Glutamatergic neuron (in vitro differentiated cells): Measurements from ENCODE around the gene THBD. TPM values are rescaled to one million over a fixed set of nuclear protein-coding genes. Genes with fewer than 3 reads are reported as not detected.
"Not testable (repeated sequence)": the region's sequence is repeated elsewhere in the genome, so short reads cannot be mapped to it uniquely, and the experiment has no call there.

Experiments used
- DNase-seq: peaks from one replicate; pipeline ENCODE4 v3.0.0; 2022
- H3K27ac Mint-ChIP-seq: one replicate; pipeline ENCODE4 v1.8.0; 2020; ENCODE audit warnings: mild to moderate bottlenecking, mixed read lengths, inconsistent platforms; ENCODE audit not compliant: unreplicated experiment
- H3K27me3 Mint-ChIP-seq: one replicate; pipeline ENCODE4 v1.8.0; 2020; ENCODE audit warnings: mild to moderate bottlenecking, moderate library complexity, mixed read lengths, inconsistent platforms; ENCODE audit not compliant: unreplicated experiment
- H3K36me3 Mint-ChIP-seq: one replicate; pipeline ENCODE4 v1.8.0; 2020; ENCODE audit warnings: mild to moderate bottlenecking, mixed read lengths, inconsistent platforms; ENCODE audit not compliant: unreplicated experiment
- H3K4me1 Mint-ChIP-seq: one replicate; pipeline ENCODE4 v1.8.0; 2020; ENCODE audit warnings: mild to moderate bottlenecking, low read depth, mixed read lengths, inconsistent platforms; ENCODE audit not compliant: unreplicated experiment
- H3K4me3 Mint-ChIP-seq: one replicate; pipeline ENCODE4 v1.8.0; 2020; ENCODE audit warnings: mild to moderate bottlenecking, mixed read lengths, inconsistent platforms; ENCODE audit not compliant: unreplicated experiment
- H3K9me3 Mint-ChIP-seq: one replicate; pipeline ENCODE4 v1.8.0; 2020; ENCODE audit warnings: mild to moderate bottlenecking, moderate library complexity, mixed read lengths, inconsistent platforms; ENCODE audit not compliant: unreplicated experiment
- CTCF ChIP-seq: fragments of 200-600 bp; sonication (generic); IDR thresholded peaks from one replicate; pipeline ENCODE4 v1.5.0; 2021; ENCODE audit not compliant: partially characterized antibody, unreplicated experiment
- total RNA-seq: library from RNA; stranded (reverse); fragmentation: NEBNext Ultra II Directional; extraction: Animal tissue kit (Norgen Biotek cat#: 25700); gene quantifications from one replicate; pipeline ENCODE4 v1.2.1, GENCODE V29; 2021; ENCODE audit not compliant: unreplicated experiment

The THBD gene
- total RNA-seq, 1 donor from 2014 or later: not detected

- Mint-ChIP-seq H3K4me1 (no peaks in the 10 kb centered on the region), H3K4me3 (no peak overlapping the region)
Observed at GRCh38 chr20:23029324-23029723, 20.1 kb downstream of the THBD start.

GRCh38 chr20:23028392-23028791 lies 21.1 kb downstream of the THBD start:
- no peak for TF ChIP-seq CTCF
- Mint-ChIP-seq H3K27ac (no peak overlapping the region), H3K9me3 (no peaks in the 10 kb centered on the region), H3K4me3 (no peak overlapping the region), H3K36me3 (peaks cover 4% of the 10 kb centered on the region), H3K4me1 (no peaks in the 10 kb centered on the region), H3K27me3 (no peaks in the 10 kb centered on the region)
- no peak for DNase-seq

More at GRCh38 chr20:23029324-23029723, 20.1 kb downstream of the THBD start:
- Mint-ChIP-seq H3K36me3 (peaks cover 5% of the 10 kb centered on the region), H3K27me3 (peaks cover 4% of the 10 kb centered on the region), H3K9me3 (no peaks in the 10 kb centered on the region), H3K27ac (no peak overlapping the region)
- no peak for TF ChIP-seq CTCF
- DNase-seq: no peak

- TF ChIP-seq CTCF: no peak
- H3K9me3 Mint-ChIP-seq: no peaks in the 10 kb centered on the region
Observed at GRCh38 chr20:23027721-23028120, 21.8 kb downstream of the THBD start.

GRCh38 chr20:23025503-23025902 lies 24.0 kb downstream of the THBD start:
- not testable (repeated sequence) for H3K27ac Mint-ChIP-seq, H3K9me3 Mint-ChIP-seq, H3K4me3 Mint-ChIP-seq, H3K27me3 Mint-ChIP-seq, DNase-seq, H3K36me3 Mint-ChIP-seq, H3K4me1 Mint-ChIP-seq

More at GRCh38 chr20:23027721-23028120, 21.8 kb downstream of the THBD start:
- no peaks in the 10 kb centered on the region for H3K27me3 Mint-ChIP-seq
- H3K4me1 Mint-ChIP-seq: no peaks in the 10 kb centered on the region
- H3K27ac Mint-ChIP-seq: no peak overlapping the region
- H3K4me3 Mint-ChIP-seq: no peak overlapping the region
- DNase-seq: no peak
- no peaks in the 10 kb centered on the region for H3K36me3 Mint-ChIP-seq

GRCh38 chr20:23024701-23025100 lies 24.8 kb downstream of the THBD start:
- Mint-ChIP-seq H3K27me3 (no peaks in the 10 kb centered on the region), H3K36me3 (no peaks in the 10 kb centered on the region), H3K4me1 (no peaks in the 10 kb centered on the region), H3K9me3 (no peaks in the 10 kb centered on the region), H3K4me3 (no peak overlapping the region), H3K27ac (no peak overlapping the region)
- TF ChIP-seq CTCF: no peak
- DNase-seq: no peak
